Melanocyte of skin (primary cell): ENCODE results near the gene MUSTN1. TPM values are rescaled to one million over a fixed set of nuclear protein-coding genes. Genes with fewer than 3 reads are reported as not detected.

Source experiments
- small RNA-seq, 2 donors: library from RNA; depleted of rRNA; stranded (forward); fragments of <200 nt; gene quantifications; one replicate each; pipeline ENCODE3, GENCODE V24; 2012
- total RNA-seq, 2 donors: library from RNA; depleted of rRNA; stranded (reverse); fragments of >200 nt; gene quantifications; 2 replicates each; pipeline ENCODE4 v1.2.3, GENCODE V29; 2012

MUSTN1 gene
- total RNA-seq: under 1 TPM in 1 of 2 donors, not detected in 1; 0.33 TPM

GRCh38 chr3:52834871-52835501 is at the start of gene MUSTN1:
MUSTN1 (minus strand) TSS chr3:52835019; CDS start chr3:52834948, 71 bp downstream.

DNA sequence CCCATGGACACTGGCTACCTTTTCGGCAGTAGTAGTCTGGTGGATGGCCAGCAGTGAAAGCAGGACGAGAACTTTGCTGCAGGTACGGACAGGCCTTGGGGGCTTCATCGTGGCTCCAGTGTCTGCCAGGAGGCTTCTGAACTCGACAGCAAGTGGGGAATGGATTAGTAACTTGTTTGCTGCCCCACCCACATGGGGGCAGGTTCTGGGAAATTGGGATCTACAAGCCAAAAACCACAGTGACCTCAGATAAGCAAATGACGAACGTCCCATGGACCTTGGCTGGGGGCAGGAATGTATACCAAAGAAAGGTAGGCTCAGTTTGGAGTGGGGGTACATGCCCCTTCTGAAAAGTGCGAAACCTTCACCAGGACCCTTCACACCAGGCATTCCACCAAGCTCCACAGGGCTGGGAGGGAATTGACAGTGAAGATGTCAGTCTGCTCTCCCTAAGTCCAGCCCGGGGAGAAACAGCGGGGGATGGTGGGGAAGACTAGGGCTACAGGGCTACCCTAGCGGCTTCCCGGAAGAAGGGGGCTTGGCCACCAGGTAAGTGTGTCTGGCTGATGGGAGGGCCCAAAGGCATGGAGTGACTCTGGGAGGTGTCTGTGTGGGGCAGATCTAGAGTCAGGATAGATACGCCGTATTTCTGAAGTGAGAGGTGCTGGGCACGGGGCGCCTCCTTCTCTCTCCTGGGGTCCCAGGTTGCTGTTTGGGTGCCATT is 4.1 kb downstream of the MUSTN1 start, which contains the start of gene ITIH4:
Gene ITIH4 (minus strand): TSS at position 138 of the 724 bp plus-strand sequence. CDS start 30 bp downstream, at position 108.

GRCh38 chr3:52794612-52795099 is 40.2 kb downstream of the MUSTN1 start, which contains the start of gene ITIH3:
ITIH3 (plus strand) TSS chr3:52794796; CDS start chr3:52794804, 8 bp downstream.

Small RNA genes lying within 50 kb of the gene (small RNA-seq; reads per million reads assigned to genes)
- 0 reads per million in 2 donors for gene MIR8064
- 0 reads per million in 2 donors for gene MUSTN1

Other genes starting within 250 kb of the MUSTN1 start
- gene PBRM1, start 149.1 kb downstream of the MUSTN1 start, total RNA-seq: 100 to 1,000 TPM; 131 to 284 TPM
- gene GNL3, start 149.0 kb downstream of the MUSTN1 start, total RNA-seq: 100 to 1,000 TPM; 137 to 183 TPM
- 10 to 100 TPM; 39.9 to 46.6 TPM for gene GLT8D1, start 129.2 kb downstream of the MUSTN1 start, total RNA-seq
- gene SPCS1, start 128.9 kb downstream of the MUSTN1 start, total RNA-seq: 10 to 100 TPM; 76.1 to 86.9 TPM
- 10 to 100 TPM; 20.3 to 29.0 TPM for gene NEK4, start 64.1 kb downstream of the MUSTN1 start, total RNA-seq
- not detected for gene ITIH1, start 57.4 kb downstream of the MUSTN1 start, total RNA-seq
- 1 to 10 TPM in 1 of 2 donors, not detected in 1; 1.3 TPM for gene ITIH3, start 40.2 kb downstream of the MUSTN1 start, total RNA-seq
- 1 to 10 TPM; 2.7 to 4.1 TPM for gene ITIH4, start 4.3 kb downstream of the MUSTN1 start, total RNA-seq
- gene STIMATE, start 62.5 kb upstream of the MUSTN1 start, total RNA-seq: 10 to 100 TPM; 13.8 to 14.3 TPM
- gene SFMBT1, start 211.1 kb upstream of the MUSTN1 start, total RNA-seq: 10 to 100 TPM; 12.4 to 14.7 TPM